SJCRH30 (cell line): ENCODE results near the gene MOB1A. TPM values are rescaled to one million over a fixed set of nuclear protein-coding genes. Genes with fewer than 3 reads are reported as not detected.

Source experiments
- DNase-seq, 2 experiments: peaks; one replicate each; pipeline ENCODE4 v3.0.0-alpha.2; 2015 to 2020
- H3K27ac ChIP-seq: fragments of 250-450 bp; sonication (Bioruptor Pico); 2 replicates; pipeline ENCODE4 v1.5.1; 2020; ENCODE audit warnings: mild to moderate bottlenecking, moderate library complexity
- H3K27me3 ChIP-seq: fragments of 250-450 bp; sonication (Bioruptor Pico); 2 replicates; pipeline ENCODE4 v1.5.1; 2020; ENCODE audit warnings: mild to moderate bottlenecking, moderate library complexity
- H3K36me3 ChIP-seq: fragments of 250-450 bp; sonication (Bioruptor Pico); 2 replicates; pipeline ENCODE4 v1.5.1; 2020; ENCODE audit warnings: mild to moderate bottlenecking, moderate library complexity
- H3K4me1 ChIP-seq: fragments of 250-450 bp; sonication (Bioruptor Pico); 2 replicates; pipeline ENCODE4 v1.5.1; 2020; ENCODE audit warnings: mild to moderate bottlenecking, moderate library complexity
- H3K4me3 ChIP-seq: fragments of 250-450 bp; sonication (Bioruptor Pico); 2 replicates; pipeline ENCODE4 v1.5.1; 2020; ENCODE audit warnings: mild to moderate bottlenecking, moderate library complexity
- H3K9me3 ChIP-seq: fragments of 250-450 bp; sonication (Bioruptor Pico); replicated peaks from 2 replicates; pipeline ENCODE4 v1.5.1; 2020; ENCODE audit warnings: mild to moderate bottlenecking, moderate library complexity
- total RNA-seq: library from RNA; depleted of rRNA; stranded (reverse); fragments of >200 nt; shearing (Covaris generic); gene quantifications from 2 replicates; pipeline ENCODE4 v1.2.3, GENCODE V29; 2014

Gene MOB1A
- total RNA-seq, 1 experiment from 2014 or later: 175 TPM

DNA sequence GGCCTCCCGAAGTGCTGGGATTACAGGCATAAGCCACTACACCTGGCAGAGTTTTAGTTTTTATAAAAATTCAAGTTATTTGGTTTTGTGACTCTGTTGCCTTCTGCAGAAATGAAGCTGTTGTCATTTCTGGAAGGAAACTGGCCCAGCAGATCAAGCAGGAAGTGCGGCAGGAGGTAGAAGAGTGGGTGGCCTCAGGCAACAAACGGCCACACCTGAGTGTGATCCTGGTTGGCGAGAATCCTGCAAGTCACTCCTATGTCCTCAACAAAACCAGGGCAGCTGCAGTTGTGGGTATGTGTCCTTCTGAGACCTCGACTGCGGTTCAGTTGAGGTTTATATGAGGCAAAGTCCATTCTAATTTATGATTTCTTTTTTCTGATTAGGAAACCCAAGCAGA is 26.9 kb upstream of the MOB1A start:
- Histone ChIP-seq H3K4me1 (peaks cover 23% of the 10 kb centered on the region), H3K36me3 (peaks cover 51% of the 10 kb centered on the region), H3K4me3 (no peak overlapping the region), H3K27ac (no peak overlapping the region), H3K9me3 (no peaks in the 10 kb centered on the region), H3K27me3 (no peaks in the 10 kb centered on the region)
- no peak for DNase-seq

DNA sequence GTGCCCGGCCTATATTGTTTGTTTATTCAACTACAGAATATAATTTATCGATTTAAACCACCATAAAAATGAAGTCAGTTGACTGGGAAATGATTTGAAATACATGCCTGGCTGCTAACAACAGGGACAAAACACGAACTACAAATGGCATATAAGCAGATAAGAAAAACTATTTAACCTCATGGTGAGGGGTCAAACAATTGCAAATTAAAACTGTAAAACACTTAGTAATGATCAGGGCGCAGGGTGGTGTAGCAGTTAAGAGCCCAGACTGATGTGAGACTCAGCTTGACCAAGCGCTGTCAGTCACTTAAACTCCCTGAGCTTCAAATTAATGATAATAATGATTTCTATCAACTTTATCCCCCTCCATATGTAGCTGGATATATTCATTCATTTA is 26.4 kb upstream of the MOB1A start:
- Histone ChIP-seq H3K9me3 (no peaks in the 10 kb centered on the region), H3K27ac (no peak overlapping the region), H3K4me1 (peaks cover 27% of the 10 kb centered on the region), H3K4me3 (no peak overlapping the region), H3K36me3 (peaks cover 46% of the 10 kb centered on the region), H3K27me3 (no peaks in the 10 kb centered on the region)
- no peak for DNase-seq

DNA sequence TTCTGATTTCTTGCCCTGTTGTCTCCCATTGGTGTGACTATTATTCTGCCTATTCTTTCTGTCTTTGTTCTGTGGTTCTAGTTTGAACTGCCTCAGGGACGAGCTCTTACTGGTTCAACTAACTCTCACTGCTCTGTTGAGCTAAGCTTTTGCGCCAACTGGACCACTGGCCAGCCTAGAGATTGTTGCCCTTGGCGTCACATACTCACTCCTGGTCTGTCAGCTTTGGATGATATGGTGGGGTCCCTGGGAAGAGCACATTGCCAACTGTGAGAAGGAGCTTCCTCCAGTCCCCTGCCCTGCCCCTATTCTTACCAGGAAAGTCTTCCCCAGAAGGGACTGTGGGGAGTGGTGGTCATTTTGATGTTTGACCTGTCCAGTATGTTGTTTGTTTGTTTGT is 25.8 kb upstream of the MOB1A start:
- H3K27me3 ChIP-seq: no peaks in the 10 kb centered on the region
- no peak overlapping the region for H3K4me3 ChIP-seq
- DNase-seq: no peak
- peaks cover 29% of the 10 kb centered on the region for H3K4me1 ChIP-seq
- H3K36me3 ChIP-seq: peaks cover 41% of the 10 kb centered on the region
- no peaks in the 10 kb centered on the region for H3K9me3 ChIP-seq
- H3K27ac ChIP-seq: no peak overlapping the region

DNA sequence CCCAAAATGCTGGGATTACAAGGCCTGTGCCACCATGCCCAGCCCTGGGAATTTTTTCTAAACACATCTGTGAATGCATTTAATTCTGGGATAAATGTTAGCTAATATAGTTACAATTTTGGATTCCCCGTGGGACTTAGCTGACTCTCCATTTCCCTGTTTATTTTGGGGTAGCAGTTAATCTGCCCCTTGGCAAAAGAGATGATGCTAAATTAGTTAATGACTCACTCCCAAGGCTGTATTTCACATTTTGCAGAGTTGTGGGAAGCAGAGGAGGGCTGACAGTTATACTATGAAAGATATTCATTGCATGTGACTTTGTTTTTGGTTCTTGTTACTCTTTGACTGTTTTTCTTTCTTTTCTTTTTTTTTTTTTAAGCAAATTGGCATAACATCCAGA is 22.9 kb upstream of the MOB1A start:
- no peak overlapping the region for H3K4me3 ChIP-seq

DNA sequence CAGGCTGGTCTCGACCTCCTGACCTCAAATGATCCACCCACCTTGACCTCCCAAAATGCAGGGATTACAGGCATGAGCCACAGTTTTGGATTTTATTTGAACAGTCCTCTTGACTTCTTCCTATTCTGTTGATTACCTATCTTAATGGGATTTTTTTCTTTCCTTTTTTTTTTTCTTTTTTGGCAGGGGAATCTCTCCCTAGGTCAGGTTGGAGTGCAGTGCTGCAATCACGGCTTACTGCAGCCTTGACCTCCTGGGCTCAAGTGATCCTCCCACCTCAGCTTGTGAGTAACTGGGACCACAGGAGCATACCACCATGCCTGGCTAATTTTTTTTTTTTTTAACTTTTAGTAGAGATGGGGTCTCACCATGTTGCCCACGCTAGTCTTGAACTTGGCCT is 22.5 kb upstream of the MOB1A start:
- peaks cover 24% of the 10 kb centered on the region for H3K4me1 ChIP-seq
- H3K9me3 ChIP-seq: no peaks in the 10 kb centered on the region
- no peak overlapping the region for H3K4me3 ChIP-seq
- no peak for DNase-seq
- no peak overlapping the region for H3K27ac ChIP-seq
- H3K27me3 ChIP-seq: no peaks in the 10 kb centered on the region
- peaks cover 15% of the 10 kb centered on the region for H3K36me3 ChIP-seq

More for the DNA sequence above, 22.9 kb upstream of the MOB1A start:
- Histone ChIP-seq H3K4me1 (peaks cover 28% of the 10 kb centered on the region), H3K36me3 (peaks cover 15% of the 10 kb centered on the region), H3K9me3 (no peaks in the 10 kb centered on the region), H3K27me3 (no peaks in the 10 kb centered on the region), H3K27ac (no peak overlapping the region)
- peak in 1 of 2 experiments; percentile 20 for DNase-seq

DNA sequence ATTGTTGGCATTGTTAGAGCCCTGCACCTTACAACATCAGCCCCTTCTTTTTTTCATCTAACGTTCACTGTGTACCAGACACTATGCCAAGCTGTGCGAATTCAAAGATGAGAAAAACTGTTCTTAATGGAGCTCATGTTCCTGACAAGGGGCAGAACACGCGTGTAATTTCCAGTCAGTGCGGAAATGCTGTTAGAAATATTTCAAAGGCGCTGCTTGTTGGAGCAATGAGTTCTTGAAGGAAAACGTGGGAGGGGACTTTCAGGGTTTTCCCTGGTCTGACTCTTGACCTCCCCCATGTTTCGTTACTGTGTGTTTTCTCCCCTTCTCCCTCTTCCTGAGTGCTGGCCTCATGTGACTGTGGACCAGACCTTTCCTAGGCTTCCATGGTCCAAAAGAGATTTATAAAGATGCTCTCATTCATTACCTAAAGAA is 21.2 kb upstream of the MOB1A start:
- H3K27me3 ChIP-seq: no peaks in the 10 kb centered on the region
- H3K9me3 ChIP-seq: no peaks in the 10 kb centered on the region
- peaks cover 12% of the 10 kb centered on the region for H3K36me3 ChIP-seq
- H3K27ac ChIP-seq: no peak overlapping the region
- H3K4me3 ChIP-seq: peak overlapping the region; percentile 80
- peak in 1 of 2 experiments; percentile 16 for DNase-seq
- peaks cover 13% of the 10 kb centered on the region for H3K4me1 ChIP-seq

DNA sequence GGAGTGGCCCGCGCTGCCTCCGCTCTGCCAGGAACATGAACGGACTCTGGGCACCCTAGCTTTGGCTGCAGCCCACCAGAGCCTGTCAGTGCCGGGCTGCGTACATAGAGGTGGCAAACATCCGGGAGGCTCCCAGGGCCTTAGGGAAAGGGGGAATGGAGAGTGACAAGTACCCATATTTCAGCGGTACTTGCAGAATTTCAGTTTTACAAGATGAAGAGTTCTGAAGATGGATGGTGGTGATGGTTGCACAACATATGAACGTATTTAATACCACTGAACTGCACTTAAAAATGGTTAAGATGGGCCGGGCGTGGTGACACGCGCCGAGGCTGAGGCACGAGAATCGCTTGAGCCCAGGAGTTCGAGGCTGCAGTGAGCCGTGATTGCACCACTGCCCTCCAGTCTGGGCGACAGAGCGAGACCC is 20.6 kb upstream of the MOB1A start:
- H3K27me3 ChIP-seq: no peaks in the 10 kb centered on the region
- peak overlapping the region; percentile 89; the same call in 1 of the 2 replicates for H3K27ac ChIP-seq
- peaks cover 9% of the 10 kb centered on the region for H3K36me3 ChIP-seq
- no peaks in the 10 kb centered on the region for H3K9me3 ChIP-seq
- H3K4me3 ChIP-seq: peak overlapping the region; percentile 80
- DNase-seq: no peak
- H3K4me1 ChIP-seq: peaks cover 13% of the 10 kb centered on the region

DNA sequence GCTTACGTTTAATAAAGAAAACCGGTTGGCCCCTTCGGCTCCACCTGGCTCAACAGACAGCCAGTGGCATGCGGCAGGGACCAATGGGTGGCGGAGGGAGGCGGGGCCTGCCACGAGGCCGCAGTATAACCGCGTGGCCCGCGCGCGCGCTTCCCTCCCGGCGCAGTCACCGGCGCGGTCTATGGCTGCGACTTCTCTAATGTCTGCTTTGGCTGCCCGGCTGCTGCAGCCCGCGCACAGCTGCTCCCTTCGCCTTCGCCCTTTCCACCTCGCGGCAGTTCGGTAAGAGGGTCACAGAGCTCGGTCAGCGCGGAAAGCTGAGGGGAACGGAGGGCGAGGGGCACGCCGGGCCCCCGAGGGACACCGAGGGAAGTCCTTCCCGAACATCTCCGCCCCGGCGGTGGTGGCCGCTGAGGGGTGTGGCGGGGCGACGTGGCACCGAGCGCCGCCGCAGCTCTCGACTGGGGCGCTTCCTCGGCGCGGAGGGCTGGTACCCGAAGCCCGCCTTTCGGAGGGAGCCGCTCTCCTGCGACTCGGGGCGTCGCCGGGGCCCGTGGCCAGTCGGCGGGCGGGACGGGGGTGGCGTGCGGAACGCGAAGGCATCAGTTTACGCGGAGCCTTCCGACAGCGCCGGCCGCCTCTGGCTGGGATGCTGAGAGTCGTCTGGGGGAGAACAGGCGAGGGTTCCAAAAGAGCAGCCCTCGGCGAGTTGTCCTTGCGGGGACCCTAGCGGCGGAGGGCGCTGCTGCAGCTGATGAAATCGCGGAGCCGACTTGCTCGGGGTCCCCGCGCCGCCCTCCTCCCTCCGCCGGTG is 20.0 kb upstream of the MOB1A start, which contains the start of gene MTHFD2:
MTHFD2 (plus strand) TSS at position 155 of the 814 bp plus-strand sequence; CDS start at position 182, 27 bp downstream.
- Histone ChIP-seq H3K27ac (peak within 1 kb of the TSS; percentile 89), H3K36me3 (peaks cover 9% of the 10 kb centered on the region), H3K27me3 (no peaks in the 10 kb centered on the region), H3K9me3 (no peaks in the 10 kb centered on the region), H3K4me1 (peaks cover 13% of the 10 kb centered on the region), H3K4me3 (peak within 1 kb of the TSS; percentile 80)
- peak; percentile 98 to 99 for DNase-seq

DNA sequence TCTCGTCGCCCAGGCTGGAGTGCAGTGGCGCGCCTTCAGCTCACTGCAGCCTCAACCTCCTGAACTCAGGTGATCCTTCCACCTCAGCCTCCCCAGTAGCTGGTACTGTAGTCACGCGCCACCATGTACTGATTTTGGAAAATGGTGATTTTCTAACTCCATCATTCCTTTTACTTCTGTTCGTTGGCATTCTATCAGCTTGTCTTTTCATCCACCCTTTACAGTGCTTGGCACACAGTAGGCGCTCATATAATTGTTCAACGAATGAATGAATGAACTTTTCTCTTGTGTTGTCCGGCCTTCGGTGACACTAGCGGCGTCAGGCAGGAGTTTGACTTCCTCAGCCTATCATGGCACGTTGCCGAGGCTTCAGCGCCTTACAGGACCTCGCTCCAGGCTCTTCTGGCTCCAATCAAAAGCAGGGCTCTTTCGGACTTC is 19.4 kb upstream of the MOB1A start:
- Histone ChIP-seq H3K27ac (no peak overlapping the region; the same call in 1 of the 2 replicates), H3K36me3 (peaks cover 6% of the 10 kb centered on the region), H3K4me3 (peak overlapping the region; percentile 80), H3K9me3 (no peaks in the 10 kb centered on the region), H3K27me3 (no peaks in the 10 kb centered on the region), H3K4me1 (peaks cover 13% of the 10 kb centered on the region)
- no peak for DNase-seq

DNA sequence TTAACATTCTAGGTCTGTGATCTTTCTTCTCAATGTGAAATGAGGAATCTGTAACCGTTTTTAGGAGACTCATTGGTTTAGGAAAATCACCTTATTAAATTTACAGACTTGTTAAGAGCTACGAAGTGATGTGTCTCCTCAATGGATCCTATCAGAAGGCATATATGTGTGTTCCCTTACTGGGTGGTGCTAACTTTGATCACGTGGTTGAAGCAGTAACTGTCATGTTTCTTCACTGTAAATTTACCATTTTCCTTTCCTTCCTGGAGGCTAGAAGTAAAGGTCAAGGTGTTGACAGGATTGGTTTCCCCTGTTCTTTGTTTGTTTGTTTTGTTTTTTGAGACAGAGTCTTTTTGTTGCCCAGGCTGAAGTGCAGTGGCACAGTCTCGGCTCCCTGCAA is 18.4 kb upstream of the MOB1A start:
- Histone ChIP-seq H3K36me3 (no peaks in the 10 kb centered on the region; the same call in 1 of the 2 replicates), H3K27me3 (no peaks in the 10 kb centered on the region), H3K9me3 (no peaks in the 10 kb centered on the region), H3K27ac (no peak overlapping the region), H3K4me1 (peaks cover 13% of the 10 kb centered on the region), H3K4me3 (no peak overlapping the region)
- no peak for DNase-seq

DNA sequence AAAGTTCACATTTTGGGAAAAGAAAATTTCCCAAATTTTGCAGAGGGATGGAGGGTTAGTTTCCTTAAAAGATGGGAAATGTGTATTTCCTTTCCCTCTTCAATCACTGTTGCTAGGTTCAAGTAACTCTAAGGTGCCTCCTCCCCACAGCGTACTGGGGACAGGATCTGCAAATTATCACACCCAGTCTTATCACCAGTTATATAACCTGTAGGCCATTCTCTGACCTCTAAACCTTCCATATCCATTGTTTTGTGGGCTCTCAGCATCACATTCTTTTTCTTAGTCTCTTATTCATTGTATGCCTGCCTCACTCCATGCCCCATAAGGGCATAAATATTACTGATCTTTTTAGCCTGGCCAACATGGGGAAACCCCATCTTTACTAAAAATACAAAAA is 16.1 kb upstream of the MOB1A start:
- no peak for DNase-seq
- no peaks in the 10 kb centered on the region for H3K4me1 ChIP-seq
- H3K27ac ChIP-seq: no peak overlapping the region
- H3K36me3 ChIP-seq: no peaks in the 10 kb centered on the region
- no peaks in the 10 kb centered on the region for H3K9me3 ChIP-seq
- H3K27me3 ChIP-seq: 0 out of 2 replicates have a peak, but pooled peaks cover 4% of the 10 kb centered on the region
- H3K4me3 ChIP-seq: no peak overlapping the region

DNA sequence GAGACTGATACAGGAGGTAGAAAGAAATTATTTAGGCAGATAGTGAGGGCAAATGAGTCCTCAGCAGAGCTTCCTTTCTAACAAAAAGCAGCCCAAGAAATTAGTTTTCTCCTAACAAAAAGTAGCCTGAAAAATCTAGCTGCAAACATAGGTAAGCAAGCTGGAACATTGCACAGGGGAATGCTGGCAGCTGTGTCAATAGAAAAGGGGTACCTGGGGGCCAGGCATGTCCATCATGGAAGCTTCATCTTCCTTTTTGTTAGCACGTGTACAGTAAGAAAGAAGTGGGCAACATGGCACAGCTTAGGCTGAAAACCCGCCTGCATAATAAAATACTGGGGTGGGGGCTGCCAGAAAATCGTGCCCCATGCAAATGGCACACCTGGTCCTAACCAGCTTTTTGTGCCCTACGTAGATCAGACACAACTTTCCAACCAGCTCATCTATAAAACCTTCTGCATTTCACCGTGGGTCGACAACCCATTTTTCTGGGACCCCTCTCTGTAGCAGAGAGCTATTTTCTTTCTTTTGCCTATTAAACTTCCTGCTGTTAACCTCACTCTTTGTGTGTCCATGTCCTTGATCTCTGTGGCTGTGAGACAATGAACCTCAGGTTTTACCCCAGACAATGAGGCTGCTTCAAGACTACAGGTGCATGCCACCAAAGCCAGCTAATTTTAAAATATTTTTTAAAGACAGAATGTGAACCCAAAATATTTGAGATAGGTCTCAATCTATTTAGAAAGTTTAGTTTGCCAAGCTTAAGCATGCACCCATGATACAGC is 13.1 kb upstream of the MOB1A start:
- H3K4me3 ChIP-seq: no peak overlapping the region
- no peaks in the 10 kb centered on the region for H3K9me3 ChIP-seq

DNA sequence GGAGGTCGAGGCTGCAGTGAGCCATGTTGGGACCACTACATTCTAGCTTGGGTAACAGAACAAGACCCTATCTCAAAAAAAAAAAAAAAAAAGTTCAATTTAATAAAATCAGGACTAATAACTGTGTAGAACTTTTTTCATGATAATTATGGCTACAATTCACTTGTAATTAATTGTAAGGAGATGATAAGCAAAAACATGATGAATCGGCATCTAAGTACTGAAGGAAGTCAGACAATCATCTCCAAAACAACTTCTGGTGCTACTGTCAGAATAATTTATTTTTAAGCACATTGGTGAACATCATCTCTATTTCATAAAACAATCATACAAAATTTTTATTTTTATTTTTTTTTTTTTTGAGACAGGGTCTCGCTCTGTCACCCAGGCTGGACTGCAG is 10.0 kb upstream of the MOB1A start:
- H3K36me3 ChIP-seq: no peaks in the 10 kb centered on the region
- no peak overlapping the region for H3K4me3 ChIP-seq
- no peak overlapping the region for H3K27ac ChIP-seq
- DNase-seq: no peak
- H3K9me3 ChIP-seq: no peaks in the 10 kb centered on the region
- peaks cover 6% of the 10 kb centered on the region; the same call in 1 of the 2 replicates for H3K4me1 ChIP-seq
- peaks cover 6% of the 10 kb centered on the region; the same call in 1 of the 2 replicates for H3K27me3 ChIP-seq

More for the DNA sequence above, 13.1 kb upstream of the MOB1A start:
- Histone ChIP-seq H3K27ac (no peak overlapping the region), H3K27me3 (peaks cover 6% of the 10 kb centered on the region; the same call in 1 of the 2 replicates), H3K36me3 (no peaks in the 10 kb centered on the region), H3K4me1 (peaks cover 6% of the 10 kb centered on the region; the same call in 1 of the 2 replicates)
- no peak for DNase-seq

DNA sequence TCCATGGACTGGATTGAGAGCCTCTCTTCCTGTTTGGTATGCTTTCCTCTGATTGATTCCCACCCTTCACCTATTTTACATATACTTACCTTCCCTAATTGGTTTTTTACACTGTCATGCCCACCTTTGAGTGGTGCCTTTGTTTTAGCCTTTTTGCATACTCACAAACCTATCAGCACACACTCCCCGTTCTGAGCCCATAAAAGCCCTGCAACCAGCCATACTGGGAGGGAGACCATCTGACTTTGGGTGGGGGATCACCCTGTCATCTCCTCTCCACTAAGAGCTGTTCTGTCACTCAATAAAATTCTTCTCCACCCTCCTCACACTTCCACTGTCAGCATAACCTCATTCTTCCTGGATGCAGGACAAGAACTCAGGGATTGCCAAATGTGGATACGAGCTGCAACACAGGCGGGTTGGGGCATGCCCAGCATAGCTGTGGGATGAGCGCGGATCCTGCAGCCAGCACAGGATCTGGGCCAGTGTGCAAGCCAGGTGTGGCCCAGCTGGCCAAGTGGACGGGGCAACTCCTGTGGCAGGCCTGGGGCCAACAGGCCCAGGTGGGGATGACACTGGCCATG is 9.4 kb upstream of the MOB1A start:
- Histone ChIP-seq H3K4me1 (peaks cover 6% of the 10 kb centered on the region; the same call in 1 of the 2 replicates), H3K27me3 (peaks cover 6% of the 10 kb centered on the region; the same call in 1 of the 2 replicates), H3K36me3 (no peaks in the 10 kb centered on the region), H3K4me3 (no peak overlapping the region), H3K27ac (no peak overlapping the region), H3K9me3 (no peaks in the 10 kb centered on the region)
- peak; percentile 43 to 50 for DNase-seq
